CD4-positive, alpha-beta T cell treated with Interleukin-12 subunit alpha and Interleukin-12 subunit beta, for 1 hour (primary cell): ENCODE results near the gene RAB27B.
A peak's percentile ranks its signal among the peaks of the same experiment; 100 is the strongest.
"Not testable (repeated sequence)": the region's sequence is repeated elsewhere in the genome, so short reads cannot be mapped to it uniquely, and the experiment has no call there.

ENCODE experiments used
- DNase-seq: peaks from one replicate; pipeline ENCODE4 v3.0.0-alpha.2; 2020

The RAB27B gene

DNA sequence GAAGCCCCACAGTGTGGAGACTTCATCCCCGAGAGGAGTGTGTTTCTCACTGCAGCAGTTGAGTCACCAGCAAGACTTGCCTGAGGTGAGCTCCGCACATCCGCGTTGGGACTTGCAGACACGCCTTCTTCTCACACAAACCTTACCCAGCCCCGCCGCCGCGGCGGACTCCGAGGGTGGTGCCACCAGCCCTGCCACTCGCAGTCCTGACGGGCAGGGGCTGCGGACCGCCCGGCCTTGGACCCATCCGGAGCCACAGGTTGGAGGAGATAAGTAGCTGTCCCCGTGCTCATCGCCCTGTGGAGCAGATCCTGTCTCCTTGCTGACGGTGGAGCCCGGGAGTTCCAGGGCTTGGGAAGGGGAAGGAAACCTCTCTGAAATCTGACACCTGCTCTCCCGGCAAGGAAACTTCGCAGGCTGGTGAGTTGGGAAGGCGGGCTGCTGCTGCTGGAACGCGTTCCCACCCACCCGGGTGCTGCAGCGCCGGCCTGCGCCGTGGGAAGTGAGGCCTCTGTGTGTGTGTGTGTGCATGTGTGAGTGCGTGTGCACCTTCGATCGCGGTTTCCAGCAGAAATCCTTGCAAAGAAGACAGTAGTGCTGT lies at the start of gene RAB27B:
Gene RAB27B, plus strand, starts transcription at position 197 of the 601 bp plus-strand sequence. CDS start 49,109 bp downstream, outside the sequence.
- peak; percentile 62 for DNase-seq

GRCh38 chr18:54780285-54780861 lies 47.9 kb upstream of the RAB27B start:
- DNase-seq: no peak

DNA sequence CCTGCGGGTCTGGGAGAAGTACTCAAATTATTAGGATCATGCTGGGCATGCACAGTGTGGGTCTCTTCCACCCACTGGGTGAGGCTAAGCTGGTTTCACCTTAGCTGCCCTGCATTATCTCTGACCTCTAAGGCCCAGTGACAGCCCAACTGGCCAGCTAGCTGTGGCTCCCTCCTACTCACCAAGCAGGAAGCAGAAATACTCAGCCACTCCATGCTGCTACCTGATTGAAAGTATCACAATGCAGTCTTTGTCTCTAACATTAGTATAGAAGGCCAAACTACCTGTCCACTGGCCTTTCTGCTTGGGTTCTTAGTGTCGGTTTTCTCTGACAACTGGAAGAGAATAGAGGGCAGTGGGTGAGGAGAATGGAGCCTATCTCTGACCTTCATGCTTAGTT lies 47.3 kb upstream of the RAB27B start:
- no peak for DNase-seq

- DNase-seq: no peak
Observed at GRCh38 chr18:54783139-54783538, 45.1 kb upstream of the RAB27B start.

GRCh38 chr18:54786206-54786605 lies 42.1 kb upstream of the RAB27B start:
- DNase-seq: no peak

- no peak for DNase-seq
Observed at GRCh38 chr18:54787121-54787520, 41.2 kb upstream of the RAB27B start.

DNA sequence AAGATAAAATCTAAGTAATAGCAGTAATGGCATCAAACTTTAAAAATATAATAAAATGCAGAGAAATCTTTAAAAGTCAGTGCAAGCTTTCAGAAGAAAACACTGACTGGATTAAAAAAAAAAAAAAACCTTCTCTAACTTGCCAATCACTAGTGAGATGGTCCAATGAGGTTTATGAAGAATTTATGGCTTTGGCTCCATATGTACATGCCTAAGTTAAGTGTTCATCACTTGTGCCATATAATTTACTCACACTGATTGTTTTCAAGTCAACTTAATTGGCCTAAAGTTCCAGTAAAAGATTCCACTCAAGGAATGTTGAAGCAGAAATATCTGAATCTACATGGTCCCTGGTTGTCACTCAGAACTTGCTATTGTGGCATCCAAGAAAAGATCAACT lies 40.7 kb upstream of the RAB27B start:
- no peak for DNase-seq

DNA sequence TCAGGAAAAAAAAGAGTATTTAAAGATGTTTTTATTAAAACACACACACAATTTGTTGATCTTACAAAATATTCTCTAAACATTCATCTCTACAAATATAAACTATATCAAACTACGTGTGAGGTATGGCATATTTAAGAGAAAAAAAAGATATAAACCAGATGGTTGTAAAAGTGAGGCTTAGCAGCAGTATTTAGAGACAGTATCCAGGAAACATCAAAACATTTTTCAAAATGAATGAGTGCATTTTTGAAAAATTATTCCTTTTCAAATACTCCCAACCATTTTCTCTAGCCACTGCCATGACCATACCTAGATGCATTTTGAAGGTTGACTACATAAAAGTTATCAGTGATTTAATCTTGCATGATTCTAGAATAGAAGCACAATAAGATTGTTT lies 38.2 kb upstream of the RAB27B start:
- DNase-seq: no peak

DNA sequence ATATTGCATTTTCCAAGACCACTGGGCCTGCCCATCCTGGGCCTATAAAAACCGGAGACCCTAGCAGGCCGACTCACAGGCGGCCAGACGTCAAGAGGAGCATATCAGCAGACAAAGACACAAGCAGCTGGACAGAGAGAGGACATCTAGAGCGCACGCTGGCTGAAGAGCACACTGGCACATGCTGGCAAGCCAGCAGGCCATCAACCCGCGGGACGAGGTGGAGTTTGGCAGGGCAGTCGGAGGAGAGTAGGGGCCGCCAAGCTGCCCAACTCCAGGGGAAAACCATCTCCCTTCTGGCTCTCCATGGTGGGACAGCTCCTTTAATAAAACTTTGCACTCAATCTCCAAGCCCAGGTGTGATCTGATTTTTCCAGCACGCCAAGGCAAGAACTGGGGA lies 36.6 kb upstream of the RAB27B start:
- DNase-seq: no peak

DNA sequence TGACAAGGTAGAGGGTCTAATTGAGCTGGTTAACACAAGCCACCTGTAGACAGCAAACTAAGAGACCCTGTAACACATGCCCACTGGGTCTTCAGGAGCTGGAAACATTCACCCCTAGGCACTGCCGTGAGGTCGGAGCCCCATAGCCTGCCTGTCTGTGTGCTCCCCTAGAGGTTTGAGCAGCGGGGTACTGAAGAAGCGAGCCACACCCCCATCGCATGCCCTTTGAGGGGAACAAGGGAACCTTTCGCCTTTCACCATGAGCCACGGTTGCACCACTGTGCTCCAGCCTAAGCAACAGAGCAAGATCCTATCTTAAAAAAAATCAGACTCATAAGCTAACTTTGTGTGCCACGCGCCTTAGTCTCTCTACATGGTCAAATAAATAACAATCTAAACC lies 36.2 kb upstream of the RAB27B start:
- no peak for DNase-seq

DNA sequence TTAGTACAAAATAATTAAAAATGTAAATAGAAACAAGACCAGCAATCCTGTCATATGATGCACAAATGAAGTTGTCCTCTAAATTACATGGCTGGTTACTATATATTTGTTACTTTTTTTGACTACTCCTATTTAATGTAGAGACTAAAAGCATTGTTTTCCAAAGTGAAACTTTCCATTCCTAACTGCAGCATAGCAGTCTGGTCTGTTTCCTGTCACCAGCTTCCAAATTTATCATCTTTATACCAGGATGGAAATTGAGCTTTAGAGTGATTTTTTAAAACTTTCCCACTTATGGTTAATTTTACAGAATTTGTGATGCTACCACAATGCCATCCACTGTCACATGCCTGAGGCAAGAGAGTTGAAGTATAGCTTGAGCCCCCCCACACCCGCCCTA lies 33.5 kb upstream of the RAB27B start:
- no peak for DNase-seq

DNA sequence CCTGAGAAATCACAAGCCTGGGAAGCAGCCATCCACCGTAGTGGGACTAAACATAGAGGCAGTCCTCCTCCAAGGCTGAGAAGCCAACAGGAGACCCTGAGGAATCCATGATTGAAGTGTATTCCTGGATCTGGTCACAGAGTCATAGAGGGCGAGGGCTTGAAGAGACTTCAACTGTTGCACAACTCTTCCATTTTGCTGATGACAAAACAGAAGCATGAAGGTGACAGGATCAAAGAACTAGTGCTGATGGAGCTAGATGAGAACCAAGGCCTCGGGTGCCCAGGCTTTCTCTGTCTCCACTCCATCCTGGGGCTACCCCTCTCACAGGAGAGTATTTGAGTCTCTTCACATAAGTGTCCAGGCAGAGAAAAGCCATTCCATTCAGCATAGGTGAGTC lies 30.1 kb upstream of the RAB27B start:
- DNase-seq: no peak

DNA sequence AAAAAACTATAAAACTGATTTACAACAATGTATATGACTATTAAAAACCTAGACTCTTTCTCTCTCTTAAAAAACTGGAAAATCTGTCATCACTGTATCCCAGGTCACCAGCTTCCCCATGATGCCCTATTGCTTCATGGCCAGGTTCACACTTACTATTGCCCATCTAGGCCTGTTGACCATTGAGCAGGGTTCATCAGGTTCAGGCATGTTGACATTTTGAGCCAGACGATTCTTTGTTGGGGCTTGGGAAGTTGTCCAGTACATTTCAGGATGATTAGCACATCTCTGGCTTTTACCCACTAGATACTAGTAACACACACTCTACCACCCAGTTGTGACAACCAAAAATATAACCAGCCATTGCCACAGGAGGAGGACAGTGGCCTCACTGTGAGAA lies 26.9 kb upstream of the RAB27B start:
- DNase-seq: no peak

GRCh38 chr18:54802178-54802577 lies 26.1 kb upstream of the RAB27B start:
- no peak for DNase-seq

- DNase-seq: no peak
Observed at GRCh38 chr18:54802686-54803395, 25.4 kb upstream of the RAB27B start.

GRCh38 chr18:54805571-54806334 lies 22.5 kb upstream of the RAB27B start:
- DNase-seq: peak; percentile 12

- no peak for DNase-seq
Observed at GRCh38 chr18:54806526-54806925, 21.8 kb upstream of the RAB27B start.

DNA sequence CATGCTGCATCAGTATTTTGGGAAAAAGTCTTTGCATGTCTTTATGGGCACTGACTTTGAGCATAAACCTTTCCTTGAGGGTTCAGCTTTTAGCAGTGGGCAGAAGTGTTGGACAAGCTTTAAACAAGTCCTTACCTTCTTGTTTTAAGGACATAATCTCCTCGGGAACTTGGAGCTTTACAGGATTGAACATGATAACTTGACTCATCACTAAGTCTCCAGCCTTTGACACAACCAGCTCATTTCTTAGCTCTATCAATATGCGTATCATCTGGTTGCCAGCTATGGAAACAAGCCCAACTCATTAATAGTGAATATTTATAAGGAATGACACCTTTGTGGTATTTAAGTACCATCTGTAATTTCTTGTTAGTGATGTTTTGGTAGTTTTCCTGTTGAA lies 21.0 kb upstream of the RAB27B start:
- no peak for DNase-seq

DNA sequence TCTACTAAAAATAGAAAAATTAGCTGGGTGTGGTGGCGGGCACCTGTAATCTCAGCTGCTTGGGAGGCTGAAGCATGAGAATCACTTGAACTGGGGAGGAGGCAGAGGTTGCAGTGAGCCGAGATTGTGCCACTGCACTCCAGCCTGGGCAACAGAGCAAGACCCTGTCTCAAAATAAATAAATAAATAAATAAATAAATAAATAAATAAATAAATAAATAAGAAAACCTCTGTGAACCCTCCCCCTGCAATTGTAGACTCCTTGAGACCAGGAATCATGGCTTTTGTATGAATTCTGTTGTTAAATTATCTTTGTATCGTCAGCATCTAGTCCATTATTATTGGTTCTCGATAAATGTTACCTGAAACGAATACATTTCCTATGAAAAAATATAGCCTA lies 17.6 kb upstream of the RAB27B start:
- not testable (repeated sequence) for DNase-seq

DNA sequence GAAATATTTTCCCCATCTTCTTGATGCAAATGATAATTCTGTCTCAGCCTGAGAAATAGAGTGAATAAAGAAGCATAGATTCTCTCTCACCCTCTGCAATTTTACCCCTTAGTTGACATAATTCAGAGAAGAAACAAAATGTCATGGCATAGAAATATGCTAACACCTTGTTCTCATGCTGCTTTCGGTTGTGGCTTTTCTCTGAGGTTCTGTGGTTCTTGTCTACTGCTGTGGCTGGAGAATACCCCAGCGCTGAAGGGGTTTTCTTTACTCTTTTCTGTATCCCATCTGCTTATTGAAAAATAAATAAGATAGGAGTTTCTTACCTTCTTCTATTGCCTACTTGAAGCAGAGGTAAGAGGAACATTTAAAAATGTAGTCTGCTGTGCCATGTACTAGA lies 15.4 kb upstream of the RAB27B start:
- DNase-seq: peak; percentile 17

DNA sequence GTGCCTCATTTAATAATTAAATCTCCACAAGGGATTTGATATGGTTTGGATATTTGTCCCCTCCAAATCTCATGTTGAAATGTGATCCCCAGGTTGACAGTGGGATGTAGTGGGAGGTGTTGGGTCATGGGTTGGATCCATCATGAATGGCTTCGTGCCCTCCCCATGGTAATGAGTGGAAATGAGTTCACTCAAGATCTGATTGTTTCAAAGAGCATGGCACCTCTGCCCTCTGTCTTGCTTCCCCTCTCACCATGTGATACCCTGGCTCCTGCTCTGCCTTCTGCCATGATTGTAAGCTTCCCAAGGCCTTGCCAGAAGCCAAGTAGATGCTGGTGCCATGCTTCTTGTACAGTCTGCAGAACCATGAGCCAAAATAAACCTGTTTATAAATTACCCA lies 15.0 kb upstream of the RAB27B start:
- no peak for DNase-seq

DNA sequence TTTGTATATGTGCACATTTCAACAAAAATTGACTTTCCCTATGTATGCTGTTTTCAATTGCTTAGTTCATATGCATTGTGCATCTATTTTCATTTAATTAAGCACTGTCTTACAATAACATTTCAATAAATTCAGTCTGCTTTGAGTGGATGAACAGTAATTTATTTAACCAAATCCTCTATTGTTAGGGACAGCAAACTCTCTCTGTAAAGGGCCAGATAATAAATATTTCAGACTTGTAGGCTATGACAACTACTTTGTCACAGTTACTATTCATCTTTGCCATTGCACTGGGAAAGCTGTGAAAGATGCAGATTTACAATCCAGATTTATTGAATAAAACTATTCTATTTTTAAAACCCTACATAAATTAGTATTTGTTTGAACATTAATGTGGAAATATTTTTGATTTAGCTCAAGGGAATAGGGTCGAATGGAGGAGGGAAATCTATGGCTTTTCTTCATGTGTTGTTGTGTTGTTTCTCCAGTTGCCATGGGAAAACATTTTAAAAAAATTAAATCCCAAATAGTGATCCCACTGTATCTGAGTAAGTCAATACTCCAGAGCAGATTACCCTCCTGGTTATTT lies 14.2 kb upstream of the RAB27B start:
- DNase-seq: no peak

GRCh38 chr18:54815086-54815485 lies 13.2 kb upstream of the RAB27B start:
- DNase-seq: no peak
